ENCODE data around the gene REELD1.
A peak's percentile ranks its signal among the peaks of the same experiment; 100 is the strongest.

REELD1 gene

DNA sequence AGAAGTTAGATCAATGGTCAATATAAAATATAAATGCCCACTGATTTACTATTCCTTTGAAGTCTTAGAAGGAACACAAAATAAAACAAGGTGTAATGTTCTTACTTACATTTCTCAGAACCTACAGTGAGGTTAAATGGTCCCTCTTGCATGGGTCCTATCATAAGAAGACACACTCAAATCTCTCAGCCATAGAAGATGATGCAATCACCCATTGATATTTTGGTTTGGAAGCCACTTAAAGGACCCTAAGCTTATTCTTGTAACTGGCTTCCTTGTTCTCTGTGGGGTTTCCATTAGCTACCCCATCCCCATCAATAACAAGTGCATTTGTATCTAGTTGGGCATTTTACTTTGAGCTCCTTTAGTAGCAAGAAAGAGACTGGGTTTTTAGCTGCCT lies 15.1 kb downstream of the REELD1 start:
- DNase-seq: no peak

DNA sequence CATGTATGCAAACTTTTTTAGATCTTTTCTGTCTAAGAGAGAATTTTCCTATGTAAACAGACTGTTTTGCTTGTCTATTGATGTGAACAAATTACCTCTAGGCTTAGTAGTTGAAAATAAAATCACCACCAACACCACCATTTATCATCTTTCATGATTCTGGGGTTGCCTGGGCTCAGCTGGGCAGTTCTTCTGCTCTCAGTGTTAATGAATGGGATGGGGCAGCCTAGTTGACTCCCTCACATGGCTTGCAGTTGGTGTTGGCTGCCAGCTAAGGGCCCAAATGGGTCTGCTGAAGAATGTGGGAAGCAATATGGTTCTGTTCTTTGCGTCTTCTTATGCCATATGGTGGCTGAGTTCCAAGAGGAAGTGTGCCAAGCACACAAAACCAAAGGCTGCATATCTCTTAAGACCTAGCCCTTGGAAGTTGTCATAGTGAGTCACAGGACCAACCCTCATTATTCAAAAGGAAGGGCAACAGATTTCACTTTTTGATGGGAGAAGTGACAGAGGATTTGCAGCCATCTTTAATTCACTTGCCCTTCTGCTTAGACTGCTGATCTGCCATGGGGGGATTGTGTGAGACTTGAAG lies 17.9 kb downstream of the REELD1 start:
- no peak for DNase-seq

DNA sequence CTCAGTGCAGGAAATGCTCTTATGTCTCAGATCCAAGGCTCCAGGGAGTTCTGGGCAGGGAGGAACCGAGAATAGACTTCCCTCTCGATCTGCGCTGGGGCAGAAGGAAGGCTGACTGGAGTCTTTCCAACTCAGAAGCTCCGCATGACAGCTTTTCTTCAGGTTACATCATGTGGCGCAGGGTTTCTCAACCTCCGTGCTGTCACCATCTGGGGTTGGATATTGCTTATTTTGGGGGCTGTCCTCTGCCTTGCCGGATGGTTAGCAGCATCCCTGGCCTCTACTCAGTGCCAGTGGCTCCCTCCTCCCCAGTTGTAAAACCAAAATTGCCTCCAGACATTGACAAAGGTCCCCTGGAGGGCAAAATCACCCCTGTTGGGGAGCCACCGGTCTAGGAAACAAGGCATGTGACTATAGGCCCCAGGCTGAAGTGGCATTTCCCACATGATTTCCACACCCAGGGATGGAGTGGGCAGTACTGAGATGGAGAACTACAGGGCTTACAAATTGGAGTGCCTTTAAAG lies 21.4 kb downstream of the REELD1 start:
- DNase-seq: no peak

DNA sequence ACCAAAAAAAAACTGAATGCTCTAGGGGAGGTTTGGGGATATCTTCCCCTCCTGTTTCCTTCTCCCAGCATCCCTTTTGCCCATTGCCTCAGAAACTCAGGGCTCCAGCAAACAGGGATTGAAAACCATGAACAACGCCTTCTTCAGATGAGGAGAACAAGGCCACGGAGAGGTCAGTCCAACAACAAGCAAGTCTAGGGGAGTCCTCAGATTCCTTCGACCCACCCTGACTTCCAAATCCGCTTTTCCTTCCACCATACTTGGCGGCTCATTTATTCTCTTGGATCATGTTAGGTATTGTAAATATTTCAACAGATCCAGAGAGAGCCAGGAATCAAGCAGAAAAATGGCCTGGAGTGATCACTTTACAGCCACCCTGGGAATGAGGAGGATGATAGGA lies 21.9 kb downstream of the REELD1 start:
- DNase-seq: no peak

DNA sequence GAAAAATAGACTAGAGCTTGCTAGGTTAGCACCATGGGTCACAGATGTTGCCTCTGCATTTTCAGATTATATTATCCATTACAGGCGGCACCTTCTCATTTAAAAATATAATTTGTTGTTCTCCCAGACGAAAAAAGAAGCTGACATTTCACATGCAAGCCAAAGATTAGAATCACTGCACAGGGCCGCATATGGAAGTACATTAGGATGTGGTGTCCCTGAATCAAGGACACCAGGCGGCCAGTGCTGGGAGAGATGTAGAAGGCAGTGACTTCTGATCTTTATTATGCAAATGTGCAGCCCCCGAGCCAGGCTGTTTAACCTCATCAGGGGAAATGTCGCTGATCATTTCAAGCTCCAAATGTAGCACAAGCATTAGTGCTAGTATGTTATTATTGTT lies 22.8 kb downstream of the REELD1 start:
- no peak for DNase-seq

DNA sequence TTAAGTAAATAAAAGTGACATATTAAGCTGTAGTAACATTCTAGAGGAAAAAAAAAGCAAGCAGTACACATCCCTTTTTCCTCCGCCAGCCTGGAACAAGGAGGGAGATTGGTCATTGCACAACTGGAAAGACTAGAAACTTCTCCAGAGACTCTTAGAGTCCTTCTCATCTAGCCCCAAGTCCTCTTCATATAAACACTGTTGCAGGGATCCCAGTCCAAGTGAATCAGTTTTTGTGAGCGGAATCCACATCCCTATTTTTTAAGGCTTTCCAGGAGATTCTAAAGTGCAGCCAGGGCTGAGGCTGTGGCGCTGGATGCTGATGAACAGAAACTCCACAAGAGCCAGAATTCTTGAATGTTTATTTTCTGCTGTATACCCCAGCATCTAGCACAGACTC lies 23.8 kb downstream of the REELD1 start:
- DNase-seq: no peak

DNA sequence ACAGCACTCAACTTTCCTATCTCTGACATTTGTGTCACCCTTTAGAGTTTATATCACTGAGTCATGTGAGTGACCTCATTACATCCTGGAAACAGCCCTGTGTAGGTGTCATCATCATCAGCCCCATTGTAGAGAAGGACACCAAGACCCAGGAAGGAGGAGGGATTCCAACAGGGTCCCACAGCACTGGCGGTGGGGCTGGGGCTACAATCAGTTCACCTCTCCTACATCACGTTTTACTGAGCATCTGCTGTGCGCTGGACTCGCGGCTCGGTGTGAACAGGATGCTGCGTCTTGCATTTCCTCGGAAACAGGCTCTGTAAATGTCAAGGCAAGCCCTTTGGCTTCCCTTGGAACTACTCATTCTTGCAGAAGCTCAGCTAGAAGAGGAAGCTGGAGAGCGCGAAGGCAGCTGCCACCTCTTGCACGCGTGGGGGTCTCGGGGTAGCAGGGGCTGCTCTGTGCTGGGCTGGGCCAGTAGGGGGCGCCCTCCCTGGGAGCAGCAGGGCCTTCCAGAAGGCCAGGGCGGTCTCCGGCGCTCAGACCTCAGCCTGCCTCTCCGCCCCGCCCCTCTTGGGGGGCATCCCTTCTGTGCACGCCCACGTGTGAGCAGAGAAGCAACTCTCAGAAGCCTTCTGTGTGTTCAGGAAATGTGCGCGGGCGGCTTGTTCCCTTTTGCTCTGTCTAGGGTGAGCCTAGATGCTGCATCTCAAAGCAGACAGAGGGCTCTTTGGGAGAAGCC lies 29.0 kb downstream of the REELD1 start:
- peak; percentile 35 to 36 for DNase-seq

DNA sequence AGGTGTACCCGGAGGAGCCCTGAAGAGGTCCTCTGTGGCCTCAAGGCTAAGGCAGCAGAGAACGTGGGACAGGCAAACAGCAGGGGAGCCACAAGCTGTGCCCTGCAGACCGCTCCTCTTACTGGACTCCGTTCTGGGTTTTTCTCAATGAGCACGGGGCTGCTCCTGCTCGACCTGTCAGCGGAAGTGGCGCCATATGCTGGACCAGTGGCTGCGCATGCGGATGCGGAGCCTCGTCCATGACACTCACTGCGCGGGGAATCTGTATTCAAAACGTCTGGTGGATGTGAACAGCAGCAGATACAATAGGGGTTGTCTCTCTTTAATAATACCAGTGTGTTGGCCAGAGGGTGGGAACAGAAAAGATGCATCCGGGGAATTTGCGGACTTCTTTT lies 29.5 kb downstream of the REELD1 start:
- DNase-seq: no peak

DNA sequence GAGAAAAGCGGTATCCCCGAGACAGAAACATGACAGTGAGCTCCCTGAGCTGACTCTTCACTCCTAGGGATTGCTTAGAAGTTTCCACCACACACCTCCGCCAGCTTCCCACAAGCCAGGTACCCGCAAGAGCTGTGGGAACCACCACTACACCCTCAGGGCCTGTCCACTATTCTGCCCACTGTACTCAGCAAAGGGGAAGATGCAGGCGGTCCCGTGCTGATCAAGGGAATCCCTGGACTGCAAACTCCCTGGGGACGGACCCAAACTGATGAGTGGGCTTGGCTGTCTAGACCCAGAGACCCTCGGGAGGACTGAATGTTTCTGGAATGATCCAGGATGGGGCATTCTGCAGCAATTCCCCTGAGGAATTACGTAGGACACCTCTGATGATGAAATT lies 30.2 kb downstream of the REELD1 start:
- DNase-seq: no peak

DNA sequence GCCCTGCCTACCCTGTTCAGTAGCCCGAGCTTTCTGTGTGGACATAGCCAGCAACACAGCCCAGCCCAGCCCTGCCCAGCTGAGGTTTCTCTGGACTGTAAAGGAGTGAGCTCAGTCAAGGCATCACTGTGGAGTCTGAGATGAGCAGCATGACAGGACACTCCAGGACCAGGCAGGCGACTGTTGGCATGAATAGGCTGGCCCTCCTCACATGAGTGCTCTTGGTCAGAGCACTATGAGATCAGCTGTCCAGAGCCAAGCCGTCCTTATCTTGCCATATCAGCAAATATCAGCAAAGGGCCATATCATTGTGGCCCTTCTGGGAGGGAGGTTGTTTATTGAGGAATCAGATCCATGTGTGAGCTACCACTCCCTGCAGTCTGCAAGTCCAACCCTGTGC lies 30.9 kb downstream of the REELD1 start:
- DNase-seq: no peak

DNA sequence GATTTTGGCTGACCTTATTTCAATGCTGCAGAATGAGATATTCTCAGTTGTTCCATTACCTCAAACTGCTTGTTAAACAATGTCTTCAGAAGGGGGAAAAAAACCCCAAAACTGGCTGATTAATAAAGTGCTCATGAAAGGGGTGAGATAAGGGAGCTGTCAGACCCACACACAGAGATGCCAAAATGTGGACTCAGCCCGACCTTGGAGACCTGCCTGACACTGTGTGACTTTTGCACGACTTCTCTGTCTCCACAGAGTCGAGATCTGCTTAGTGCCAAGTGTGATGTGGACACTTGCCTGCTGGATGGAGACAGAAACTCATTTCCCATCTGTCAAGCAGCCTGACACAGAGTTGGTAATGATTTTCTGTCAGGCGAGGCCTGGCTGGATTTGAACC lies 31.5 kb downstream of the REELD1 start:
- no peak for DNase-seq

DNA sequence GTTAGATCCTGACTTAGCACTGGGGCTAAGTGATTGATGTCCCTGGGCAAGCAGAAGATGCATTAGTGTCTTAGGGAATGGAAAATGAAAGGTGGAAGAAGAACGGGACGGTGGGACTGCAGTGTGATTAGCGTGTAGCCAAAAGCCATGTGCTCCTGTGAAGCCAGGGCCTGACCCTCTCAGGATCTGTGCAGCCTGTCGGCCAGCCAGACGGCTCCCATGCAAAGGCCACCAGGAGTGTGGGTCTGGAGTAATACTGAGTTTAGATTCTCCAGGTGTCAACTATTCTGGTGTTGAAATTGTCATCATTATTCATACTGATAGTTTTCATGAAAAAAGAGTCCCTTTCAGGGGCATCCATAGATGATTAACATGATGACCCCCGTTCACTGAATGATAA lies 32.0 kb downstream of the REELD1 start:
- DNase-seq: no peak

DNA sequence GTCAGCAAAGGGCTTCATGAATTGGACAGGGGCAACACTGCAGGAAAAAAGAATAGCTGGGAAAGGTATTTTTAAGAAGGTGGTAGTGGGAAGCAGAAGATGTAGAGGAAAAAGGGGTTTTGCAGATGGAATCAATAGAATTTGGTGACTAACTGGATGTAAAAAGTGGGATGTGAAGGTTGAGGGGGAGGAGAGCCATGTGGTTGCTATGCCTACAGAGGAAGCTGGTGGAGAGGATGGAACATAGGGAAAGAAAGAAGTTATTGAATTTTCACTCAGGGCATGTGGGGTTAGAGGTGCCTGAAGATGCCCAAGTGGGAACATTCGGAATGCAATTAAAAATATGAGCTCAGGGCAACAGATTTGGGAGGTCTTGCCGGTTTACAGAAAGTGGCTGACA lies 33.0 kb downstream of the REELD1 start:
- DNase-seq: no peak

DNA sequence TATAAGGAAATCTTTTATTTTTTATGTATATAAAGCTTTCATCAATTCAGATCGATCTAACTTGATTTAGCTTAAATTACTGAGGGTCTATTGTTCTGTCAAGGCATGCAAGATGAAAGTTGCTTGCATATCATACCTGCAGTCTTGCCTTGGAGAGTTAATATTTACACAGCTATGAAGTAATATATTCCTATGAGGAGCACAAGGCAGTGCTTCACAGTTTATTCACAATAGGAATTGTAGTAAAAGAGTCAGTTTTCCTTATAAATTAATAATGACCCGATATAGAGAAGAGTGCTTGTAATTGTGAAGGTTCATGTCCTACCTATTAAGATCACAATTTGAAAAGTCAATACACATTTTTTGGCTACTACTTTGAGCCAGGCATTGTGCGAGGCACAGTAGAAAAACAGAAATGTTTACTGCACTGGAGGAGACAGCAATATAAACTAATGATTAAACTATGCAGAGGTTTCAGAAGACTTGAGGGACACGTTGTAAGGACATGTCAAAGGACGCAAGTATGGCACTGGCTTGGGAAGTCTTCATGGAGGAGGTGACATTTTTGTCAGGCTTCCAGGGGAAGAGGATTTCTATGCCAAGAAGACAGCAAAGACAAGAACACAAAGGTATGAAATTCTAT lies 38.8 kb downstream of the REELD1 start:
- DNase-seq: no peak

DNA sequence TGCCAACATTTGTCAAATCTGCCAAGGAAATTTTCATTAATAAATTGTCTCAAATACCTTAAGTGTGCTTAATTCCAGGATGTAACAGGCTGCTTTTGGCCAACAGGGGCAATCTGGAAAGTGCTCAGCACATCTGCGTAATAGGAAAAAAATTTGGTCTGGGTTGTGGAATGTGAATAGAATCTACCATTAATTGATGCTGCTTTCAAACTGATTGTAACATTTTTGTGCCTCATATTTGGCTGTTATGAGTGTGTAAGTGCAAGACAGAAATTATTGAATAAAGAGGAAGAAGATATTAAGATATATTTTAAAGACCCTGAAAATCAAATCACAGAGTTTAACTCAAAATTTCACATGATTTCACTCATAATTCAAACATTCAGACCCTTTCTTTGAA lies 41.1 kb downstream of the REELD1 start:
- no peak for DNase-seq

DNA sequence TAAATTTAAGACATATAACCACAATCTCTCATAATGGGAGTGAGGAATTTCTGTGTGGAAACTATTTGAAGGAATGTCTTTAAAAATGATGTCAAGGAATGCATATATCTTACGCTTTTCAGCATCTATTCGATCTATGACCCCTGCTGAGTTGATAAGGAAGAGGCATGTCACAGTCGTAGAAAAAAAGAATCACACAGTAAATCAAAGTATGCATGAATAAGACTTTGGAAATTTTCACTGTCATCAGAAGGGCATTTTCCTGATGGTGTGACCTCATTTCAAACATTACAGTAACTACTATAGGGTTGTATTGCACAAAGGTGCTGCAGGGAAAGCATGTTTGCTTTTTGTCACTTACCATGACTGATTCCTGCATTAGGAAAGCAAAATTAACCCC lies 41.5 kb downstream of the REELD1 start:
- DNase-seq: no peak

DNA sequence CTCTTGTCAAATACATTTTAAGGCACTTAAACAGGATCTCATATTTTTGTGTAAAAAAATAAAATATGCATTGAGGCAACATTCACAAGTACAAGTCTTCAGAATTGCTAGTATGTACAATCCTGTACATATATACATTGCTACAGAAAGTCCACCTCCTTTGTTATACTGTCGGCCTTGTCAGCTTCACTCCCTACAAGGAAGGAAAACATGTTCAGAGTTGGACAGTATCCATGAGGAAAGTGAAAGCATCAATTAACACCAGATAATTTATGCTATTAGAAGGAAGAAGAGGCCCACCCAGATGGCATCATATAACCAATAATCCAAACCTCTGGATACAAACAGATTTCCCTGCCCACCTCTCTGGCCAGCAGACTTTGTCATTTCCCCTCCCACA lies 42.0 kb downstream of the REELD1 start:
- DNase-seq: no peak

DNA sequence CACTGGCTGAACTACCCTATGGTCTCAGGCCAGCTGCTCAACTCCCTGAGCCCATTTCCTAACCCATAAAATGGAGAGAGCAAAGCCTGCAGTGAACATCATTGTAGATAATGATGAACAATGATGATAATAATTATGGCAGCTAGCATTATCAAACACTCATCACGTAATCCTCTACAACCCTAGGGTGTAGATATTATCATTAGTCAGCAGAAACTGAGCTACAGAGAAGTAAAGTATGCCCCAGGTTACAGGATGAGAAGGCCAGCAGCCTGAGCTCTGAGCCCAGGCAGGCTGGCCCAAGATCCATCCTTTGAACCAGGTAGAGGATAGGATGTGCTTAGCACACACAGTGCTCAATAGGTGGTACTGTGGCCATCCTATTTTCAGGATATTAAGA lies 43.2 kb downstream of the REELD1 start:
- no peak for DNase-seq

DNA sequence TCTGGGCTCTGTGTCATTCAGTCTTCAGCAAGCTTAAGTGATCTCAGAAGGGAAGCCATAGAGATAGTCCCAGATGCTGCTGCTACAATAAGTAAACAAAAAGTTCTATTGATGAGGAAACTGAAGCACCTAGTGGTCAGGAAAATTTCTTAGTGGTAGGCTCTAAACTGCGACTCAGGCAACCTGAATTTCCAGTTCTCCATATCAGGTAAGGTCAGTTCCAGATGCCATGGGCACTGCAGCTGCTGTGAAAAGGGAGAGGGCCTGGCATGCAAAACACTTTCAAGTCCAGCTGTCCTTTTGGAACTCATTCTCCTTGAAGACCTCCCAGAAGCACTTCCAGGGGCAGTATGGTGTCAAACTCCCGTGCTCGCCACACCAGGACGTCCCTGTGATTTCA lies 46.2 kb downstream of the REELD1 start:
- DNase-seq: no peak

DNA sequence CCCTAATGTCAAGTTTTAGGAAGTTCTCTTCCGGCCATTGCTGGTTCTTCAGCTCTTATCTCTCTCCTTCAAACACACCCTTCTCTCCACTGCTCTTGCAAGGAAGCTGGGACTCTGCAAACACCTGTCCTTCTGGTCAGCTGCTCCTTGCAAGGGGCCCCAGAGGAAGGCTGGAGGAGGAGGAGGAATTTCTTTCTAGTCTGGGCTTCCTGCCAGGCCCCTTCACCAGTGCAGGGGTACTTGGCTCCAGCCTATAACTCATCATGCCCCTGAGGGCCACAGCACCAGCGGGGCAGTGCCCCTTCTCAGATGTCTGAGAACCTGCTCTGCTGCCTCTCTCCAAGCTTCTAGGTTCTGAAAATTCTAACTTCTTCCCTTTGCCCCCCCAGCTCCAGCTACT lies 46.7 kb downstream of the REELD1 start:
- no peak for DNase-seq

DNA sequence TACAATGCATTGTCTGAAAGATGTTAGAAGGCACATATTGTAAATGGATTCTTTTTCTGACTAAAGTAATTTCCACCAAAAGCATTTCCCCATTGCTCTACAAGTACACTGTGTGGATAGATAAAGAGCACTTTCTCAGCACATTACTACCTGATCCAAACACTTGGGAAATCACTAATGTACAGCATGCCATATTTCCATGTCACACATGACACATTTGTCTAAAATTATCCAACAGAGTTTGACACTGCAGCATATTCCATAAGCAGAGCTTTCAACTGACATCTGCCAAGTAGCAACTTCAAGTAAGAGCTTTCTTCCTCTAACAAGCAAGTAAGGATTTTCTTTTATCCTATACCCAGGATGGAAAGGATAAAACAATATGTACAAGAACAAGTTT lies 49.5 kb downstream of the REELD1 start:
- no peak for DNase-seq

DNA sequence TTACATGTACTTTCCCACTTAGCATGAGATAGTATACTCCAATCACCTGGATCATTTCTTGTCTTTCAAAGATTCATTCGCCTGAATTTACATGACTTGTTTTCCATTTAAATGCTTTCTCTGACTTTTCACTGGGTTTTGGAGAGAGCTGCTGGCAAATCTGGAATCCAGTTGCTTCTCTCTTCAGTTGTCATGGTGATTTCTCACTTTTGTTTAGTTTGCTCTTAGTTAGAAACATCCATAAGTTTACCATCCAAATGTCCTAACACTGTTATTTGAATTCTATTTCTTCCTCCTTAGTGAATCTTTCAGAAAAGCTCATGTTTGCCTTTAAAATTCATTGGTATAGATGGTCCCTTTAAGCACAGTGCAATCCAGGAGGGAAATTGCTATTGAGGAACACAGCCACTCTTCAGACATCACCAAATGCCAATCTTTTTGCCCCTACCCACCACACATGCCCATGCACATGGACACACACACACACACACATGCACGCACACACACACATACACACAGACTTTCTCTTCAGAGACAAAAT lies 51.7 kb downstream of the REELD1 start:
- DNase-seq: no peak

DNA sequence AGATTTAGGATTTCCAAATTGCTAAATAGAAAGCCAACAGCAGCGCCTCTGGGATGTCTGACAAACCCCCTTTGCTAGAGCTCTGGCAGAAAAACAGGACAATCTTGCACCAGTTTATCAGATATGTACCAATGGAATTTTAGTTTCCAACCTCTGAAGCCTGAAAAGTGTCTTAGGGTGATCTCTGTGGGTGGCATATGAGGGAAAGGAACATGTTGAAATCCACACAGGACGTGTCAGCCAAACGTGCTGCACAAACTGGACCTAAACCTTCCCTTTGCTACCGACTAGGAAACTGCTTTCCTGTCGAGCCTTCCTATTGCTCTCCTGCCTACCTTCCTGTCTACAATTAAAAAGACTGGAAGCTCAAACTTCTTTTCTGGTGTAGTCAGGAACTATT lies 53.5 kb downstream of the REELD1 start:
- DNase-seq: no peak

DNA sequence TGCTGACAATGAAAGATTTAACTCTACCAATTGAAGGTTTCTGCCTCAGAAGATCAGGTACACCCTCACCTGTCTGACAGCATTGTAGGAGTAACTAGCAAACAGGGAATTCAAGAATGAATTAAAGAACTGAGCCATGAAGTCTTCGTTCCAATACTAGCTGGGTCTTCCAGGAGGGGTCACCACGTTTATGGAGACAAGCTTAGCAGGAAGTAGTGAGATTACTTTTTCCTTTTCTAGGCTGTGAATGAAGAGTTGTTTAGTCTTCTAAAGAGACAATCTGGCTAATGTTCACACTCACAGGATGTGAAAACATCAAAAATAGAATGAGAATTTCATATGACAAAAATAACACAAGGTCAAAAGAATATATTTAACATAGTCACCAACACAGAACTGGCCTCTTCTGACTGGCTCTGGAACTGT lies 54.9 kb downstream of the REELD1 start:
- DNase-seq: no peak

Data from CD4-positive, alpha-beta T cell treated with Interleukin-1 beta for 1 hour (primary cell).